Stimulated activated CD8-positive, alpha-beta memory T cell treated with anti-CD3 and anti-CD28 coated beads, Interleukin-4, amount 100 ng/mL, for 24 hours (primary cell): Measurements from ENCODE around the gene TBL1Y.
"Not testable (repeated sequence)": the region's sequence is repeated elsewhere in the genome, so short reads cannot be mapped to it uniquely, and the experiment has no call there.

ENCODE experiments used
- DNase-seq: peaks from one replicate; pipeline ENCODE4 v3.0.0-alpha.2; 2020; ENCODE audit warnings: low read depth

Gene TBL1Y

DNA sequence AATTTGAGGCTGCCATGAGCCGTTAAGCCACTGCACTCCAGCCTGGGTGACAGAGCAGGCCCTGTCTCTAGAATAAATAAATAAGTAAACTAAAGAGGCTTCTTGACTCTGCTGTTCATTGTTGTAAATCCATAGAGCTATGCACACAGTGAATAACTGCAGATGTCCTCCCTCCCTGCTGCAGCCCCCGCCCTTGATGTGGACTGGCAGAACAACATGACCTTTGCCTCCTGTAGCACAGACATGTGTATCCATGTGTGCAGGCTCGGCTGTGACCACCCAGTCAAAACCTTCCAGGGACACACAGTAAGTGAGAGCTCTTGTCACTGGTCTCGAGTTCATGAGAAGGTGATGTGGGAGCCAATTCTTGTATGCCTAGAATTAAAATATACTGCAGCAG is 170.1 kb downstream of the TBL1Y start:
- not testable (repeated sequence) for DNase-seq

DNA sequence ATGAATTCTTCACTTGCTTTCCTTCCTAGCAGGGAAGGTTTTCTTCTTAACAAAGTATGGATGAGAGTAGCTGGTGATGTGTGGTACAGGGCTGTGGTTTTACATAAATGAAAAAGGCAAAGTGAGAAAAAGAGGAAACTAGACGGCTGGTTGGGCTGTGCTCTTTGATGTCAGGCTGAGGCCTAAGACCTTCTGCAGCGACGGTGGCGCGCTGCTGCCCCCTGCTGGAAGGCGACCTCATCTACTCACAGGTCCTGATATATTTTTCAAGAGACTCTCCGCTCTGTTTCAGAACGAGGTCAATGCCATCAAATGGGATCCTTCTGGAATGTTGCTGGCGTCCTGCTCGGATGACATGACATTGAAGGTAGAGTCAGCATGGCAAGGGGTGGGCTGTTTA is 175.1 kb downstream of the TBL1Y start:
- no peak for DNase-seq

DNA sequence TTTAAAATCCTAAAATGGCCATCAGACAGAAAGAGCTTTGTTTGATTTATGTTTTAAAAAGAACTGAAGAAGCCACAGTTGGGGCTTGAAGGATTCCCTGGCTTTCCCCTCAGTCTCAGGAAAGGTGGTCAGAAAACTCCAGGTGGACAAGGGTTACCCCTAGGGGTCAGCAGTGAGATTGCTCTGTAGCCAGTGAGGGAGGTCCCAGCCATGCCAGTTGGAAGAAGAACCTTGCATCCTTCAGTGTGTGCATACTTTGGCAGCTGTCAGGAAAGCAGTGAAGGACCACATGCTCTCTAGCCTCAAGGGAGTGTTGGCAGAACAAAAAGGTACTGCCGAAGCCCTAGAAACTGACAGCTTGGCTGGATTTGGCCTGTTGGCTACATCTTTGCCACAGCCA is 182.3 kb downstream of the TBL1Y start:
- DNase-seq: no peak

DNA sequence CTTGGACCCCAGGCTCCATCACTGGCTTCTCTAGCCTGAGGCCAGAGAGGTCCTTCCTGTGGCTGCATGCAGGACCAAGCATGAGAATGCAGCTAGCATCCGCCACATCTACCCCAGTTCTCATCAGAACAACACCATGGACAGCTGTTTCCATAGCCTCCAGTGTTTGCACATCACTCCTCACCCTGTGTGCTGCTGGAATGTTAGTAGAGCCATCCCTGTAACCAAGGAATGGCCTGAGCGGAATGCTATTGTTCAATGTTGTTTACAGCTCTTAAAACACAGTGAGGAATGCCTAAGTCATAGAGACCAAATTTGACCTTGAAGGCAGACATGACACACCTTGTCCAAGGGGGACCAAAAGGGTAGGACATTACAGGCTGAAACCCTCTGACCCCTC is 183.9 kb downstream of the TBL1Y start:
- DNase-seq: no peak

DNA sequence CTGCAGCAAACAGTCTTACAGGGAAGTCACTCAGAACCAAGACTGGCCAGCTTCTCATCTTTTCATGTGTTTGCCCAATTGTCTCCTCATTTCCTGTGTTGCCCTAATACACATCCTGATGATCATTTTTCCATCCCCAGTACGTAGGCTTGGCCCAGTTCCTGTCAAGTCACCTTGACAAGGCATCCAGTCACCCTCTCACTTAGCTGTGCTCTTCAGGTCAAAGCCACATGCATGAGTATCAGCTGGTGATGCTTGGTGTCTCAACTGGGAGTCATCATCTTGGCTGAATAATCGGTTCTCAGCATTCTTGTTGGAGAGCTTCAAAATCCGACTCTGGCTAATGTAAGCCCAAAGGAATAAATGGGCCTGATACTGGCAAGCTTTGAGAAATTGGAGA is 186.5 kb downstream of the TBL1Y start:
- DNase-seq: no peak

DNA sequence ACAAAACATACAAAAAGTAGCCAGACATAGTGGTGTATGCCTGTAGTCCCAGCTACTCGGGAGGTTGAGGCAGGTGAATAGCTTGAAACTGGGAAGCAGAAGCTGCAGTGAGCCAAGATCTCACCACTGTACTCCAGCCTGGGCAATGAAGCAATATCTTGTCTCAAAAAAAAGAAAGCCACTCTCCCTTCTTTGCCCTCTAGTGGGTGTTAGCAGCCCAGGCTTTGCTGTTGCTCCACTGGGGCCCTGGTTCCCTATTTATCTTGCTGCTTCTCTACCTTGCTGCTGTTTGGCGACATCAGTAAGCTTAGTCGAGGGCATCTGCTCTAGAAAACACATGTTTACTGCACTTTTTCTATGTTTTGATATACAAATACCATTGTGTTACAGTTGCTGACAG is 189.2 kb downstream of the TBL1Y start:
- no peak for DNase-seq

DNA sequence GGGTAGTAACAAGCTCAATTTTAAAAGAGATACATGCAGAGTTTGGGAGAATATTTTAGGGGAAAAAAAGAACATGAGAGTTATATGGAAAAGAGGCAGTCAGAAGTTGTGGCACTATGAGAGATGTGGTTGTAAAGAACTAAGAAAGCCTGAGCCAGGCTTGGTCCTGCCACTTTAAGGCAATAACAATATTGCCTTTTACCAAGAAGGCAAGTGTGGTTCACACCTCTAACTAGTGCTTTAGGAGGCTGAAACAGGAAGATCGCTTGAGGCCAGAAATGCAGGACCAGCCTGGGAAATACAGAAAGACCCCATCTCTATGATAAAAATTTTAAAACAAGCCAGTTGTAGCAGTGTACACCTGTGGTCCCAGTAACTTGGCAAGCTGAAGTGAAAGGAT is 192.2 kb downstream of the TBL1Y start:
- no peak for DNase-seq

DNA sequence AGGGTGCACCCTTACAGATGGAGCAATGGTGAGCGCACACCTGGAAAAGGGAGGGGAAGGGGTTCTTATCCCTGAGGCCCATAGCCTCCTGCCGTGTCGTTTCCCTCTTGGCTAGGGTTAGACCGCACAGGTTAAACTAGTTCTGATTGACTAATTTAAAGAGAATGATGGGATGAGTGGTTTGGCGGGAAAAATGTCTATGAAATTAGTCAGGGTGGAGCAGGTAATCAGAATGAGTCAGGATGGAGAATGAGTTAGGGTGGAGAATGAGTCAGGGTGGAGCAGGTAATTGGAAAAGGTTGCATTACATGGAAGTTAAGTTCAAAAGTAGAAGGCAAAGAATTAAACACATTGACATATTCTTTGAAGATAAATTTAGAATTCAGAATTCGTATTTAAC is 196.7 kb downstream of the TBL1Y start:
- DNase-seq: no peak

DNA sequence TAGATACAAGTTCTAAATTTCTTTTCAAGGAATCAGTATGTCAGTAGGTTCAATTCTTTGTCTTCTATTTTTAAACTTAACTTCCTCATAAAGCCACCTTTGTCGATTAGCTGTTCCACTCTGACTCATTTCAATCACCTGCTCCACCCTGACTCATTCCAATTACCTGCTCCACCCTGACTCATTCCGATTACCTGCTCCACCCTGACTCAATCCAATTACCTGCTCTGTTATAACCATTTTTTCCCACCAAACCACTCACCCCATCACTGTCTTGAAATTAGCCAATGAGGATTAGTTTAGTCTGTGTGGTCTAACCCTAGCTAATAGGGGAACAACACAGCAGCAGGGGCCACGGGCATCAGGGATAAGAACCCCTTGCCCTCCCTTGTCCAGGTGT is 199.6 kb downstream of the TBL1Y start:
- DNase-seq: no peak

DNA sequence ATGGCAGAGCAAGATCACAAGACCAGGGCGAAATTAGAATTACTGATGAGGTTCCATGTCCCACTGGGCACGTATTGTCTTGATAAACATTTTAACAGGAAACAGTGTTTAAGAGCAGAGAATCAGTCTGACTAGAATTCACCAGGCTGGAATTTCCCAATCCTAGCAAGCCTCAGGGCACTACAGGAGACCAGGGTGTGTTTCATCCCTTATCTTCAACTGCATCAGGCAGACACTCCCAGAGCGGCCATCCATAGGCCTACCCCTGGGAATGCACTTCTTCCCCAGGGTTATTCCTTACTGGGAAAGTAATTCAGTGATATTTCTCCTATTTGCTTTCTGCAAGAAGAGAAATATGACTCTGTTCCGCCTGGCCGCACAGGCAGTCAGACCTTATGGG is 205.4 kb downstream of the TBL1Y start:
- no peak for DNase-seq

DNA sequence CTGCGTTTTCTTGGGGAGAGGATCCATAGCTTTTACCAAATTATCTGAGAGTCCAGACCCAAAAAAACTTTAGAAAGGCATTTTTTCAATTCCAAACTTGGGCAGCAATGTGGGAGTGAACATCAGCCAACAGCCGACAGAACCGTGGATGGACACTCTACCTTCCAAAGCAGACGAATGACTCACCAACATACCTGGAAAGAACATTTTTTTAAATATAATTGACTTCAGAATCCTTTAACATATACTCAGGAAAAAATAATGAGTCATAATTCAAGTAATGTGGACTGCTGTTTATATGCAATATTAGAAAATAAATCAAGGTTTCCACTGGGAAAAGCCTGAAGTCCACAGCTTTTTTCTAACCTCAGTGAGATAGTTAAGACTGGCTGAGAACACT is 211.7 kb downstream of the TBL1Y start:
- no peak for DNase-seq

DNA sequence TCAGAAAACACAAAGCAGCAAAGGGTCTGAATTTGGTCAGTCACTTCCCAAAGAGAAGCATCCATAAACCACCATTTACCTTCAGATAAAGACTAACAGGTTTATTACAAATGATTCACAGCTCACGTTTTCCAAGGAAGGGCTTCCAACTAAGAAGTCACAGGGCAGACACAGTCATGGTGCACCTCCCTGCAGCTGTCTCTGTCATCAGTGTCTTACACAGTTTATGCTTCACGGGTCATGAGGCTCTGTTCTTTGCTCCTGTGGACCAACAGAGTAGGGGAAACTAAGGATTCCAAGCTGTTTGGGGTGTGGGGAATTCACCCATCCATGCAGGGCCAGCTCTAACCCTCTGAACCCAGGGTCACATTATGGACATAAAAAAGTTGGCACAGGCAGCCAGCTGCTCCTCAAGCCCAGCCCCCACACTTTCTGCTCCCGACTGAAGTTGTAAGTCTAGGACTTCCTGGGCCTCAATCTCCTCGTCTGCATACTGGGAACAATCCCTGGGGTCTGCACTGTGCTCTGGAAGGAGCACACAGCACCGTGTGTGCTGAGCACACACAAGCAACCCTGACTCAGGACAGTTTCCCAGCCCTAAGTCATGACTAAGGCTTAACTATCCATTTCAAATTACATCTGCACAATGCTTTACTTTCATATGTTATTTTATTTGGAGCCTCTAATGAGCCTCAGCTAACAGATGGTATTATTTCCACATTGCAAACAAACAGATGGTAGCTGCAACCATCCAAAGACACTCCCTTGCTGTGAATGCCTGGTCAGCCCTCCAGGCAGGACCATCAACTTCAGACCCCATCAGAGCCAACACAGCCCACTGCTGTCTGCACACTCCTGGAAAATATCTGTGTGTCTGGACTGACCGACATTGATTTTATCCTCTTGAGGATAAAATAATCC is 214.9 kb downstream of the TBL1Y start:
- DNase-seq: no peak

DNA sequence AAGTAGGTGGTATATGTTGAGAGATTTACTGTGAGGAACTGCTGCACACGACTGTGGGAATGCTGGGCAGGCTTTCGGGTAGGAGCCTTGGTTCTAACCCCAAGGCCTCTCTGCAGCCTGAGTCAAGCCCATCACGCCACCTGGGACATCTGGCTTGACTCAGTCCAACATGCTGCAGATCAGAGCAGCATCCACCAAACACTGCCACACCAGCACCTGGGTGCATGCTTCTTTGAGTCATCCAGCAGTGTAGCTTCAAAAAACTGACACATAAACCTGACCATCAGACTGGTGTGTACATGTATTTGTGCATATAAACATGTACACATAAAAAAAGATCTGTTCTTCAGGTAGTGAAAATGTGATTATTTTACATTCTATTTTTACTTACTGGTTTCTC is 217.7 kb downstream of the TBL1Y start:
- no peak for DNase-seq
